ENCODE data around the gene CALCOCO1. TPM values are rescaled to one million over a fixed set of nuclear protein-coding genes. Genes with fewer than 3 reads are reported as not detected.

The CALCOCO1 gene
- total RNA-seq, 1 donor from 2014 or later, result 144 TPM

GRCh38 chr12:53706080-53706479 lies 21.2 kb downstream of the CALCOCO1 start:
- H3K27ac Mint-ChIP-seq (ENCODE audit: unreplicated experiment), result no peak overlapping the region
- H3K9me3 Mint-ChIP-seq (ENCODE audit: unreplicated experiment), result no peaks in the 10 kb centered on the region
- H3K4me1 Mint-ChIP-seq (ENCODE audit: unreplicated experiment), result peaks cover 7% of the 10 kb centered on the region
- H3K27me3 Mint-ChIP-seq (ENCODE audit: unreplicated experiment), result peaks cover 3% of the 10 kb centered on the region
- no peak for DNase-seq (ENCODE audit: low spot score)
- no peak for TF ChIP-seq CTCF (IDR thresholded peaks at IDR 0.05; ENCODE audit: unreplicated experiment)
- H3K36me3 Mint-ChIP-seq (ENCODE audit: low read depth, unreplicated experiment), result peaks cover 7% of the 10 kb centered on the region
- no peak overlapping the region for H3K4me3 Mint-ChIP-seq (ENCODE audit: unreplicated experiment)

- Mint-ChIP-seq H3K9me3 (ENCODE audit: unreplicated experiment) (no peaks in the 10 kb centered on the region), H3K4me3 (ENCODE audit: unreplicated experiment) (no peak overlapping the region), H3K36me3 (ENCODE audit: low read depth, unreplicated experiment) (no peaks in the 10 kb centered on the region), H3K27ac (ENCODE audit: unreplicated experiment) (no peak overlapping the region), H3K27me3 (ENCODE audit: unreplicated experiment) (peaks cover 3% of the 10 kb centered on the region), H3K4me1 (ENCODE audit: unreplicated experiment) (peaks cover 7% of the 10 kb centered on the region)
- DNase-seq (ENCODE audit: low spot score), result no peak
- TF ChIP-seq CTCF (IDR thresholded peaks at IDR 0.05; ENCODE audit: unreplicated experiment), result no peak
Measured at GRCh38 chr12:53703756-53704155, 23.5 kb downstream of the CALCOCO1 start.

GRCh38 chr12:53701518-53702264 lies 25.6 kb downstream of the CALCOCO1 start:
- peak; percentile 77 for TF ChIP-seq CTCF (IDR thresholded peaks at IDR 0.05; ENCODE audit: unreplicated experiment)
- Mint-ChIP-seq H3K27ac (ENCODE audit: unreplicated experiment) (peak overlapping the region; percentile 94), H3K4me1 (ENCODE audit: unreplicated experiment) (peaks cover 12% of the 10 kb centered on the region), H3K36me3 (ENCODE audit: low read depth, unreplicated experiment) (peaks cover 3% of the 10 kb centered on the region), H3K27me3 (ENCODE audit: unreplicated experiment) (peaks cover 9% of the 10 kb centered on the region), H3K4me3 (ENCODE audit: unreplicated experiment) (peak overlapping the region; percentile 57), H3K9me3 (ENCODE audit: unreplicated experiment) (no peaks in the 10 kb centered on the region)
- DNase-seq (ENCODE audit: low spot score), result peak; percentile 87

- Mint-ChIP-seq H3K27ac (ENCODE audit: unreplicated experiment) (no peak overlapping the region), H3K4me1 (ENCODE audit: unreplicated experiment) (peaks cover 16% of the 10 kb centered on the region), H3K4me3 (ENCODE audit: unreplicated experiment) (no peak overlapping the region), H3K27me3 (ENCODE audit: unreplicated experiment) (peaks cover 13% of the 10 kb centered on the region), H3K9me3 (ENCODE audit: unreplicated experiment) (no peaks in the 10 kb centered on the region), H3K36me3 (ENCODE audit: low read depth, unreplicated experiment) (peaks cover 8% of the 10 kb centered on the region)
- no peak for DNase-seq (ENCODE audit: low spot score)
- no peak for TF ChIP-seq CTCF (IDR thresholded peaks at IDR 0.05; ENCODE audit: unreplicated experiment)
Measured at GRCh38 chr12:53700567-53700966, 26.7 kb downstream of the CALCOCO1 start.

GRCh38 chr12:53699678-53700025 lies 27.6 kb downstream of the CALCOCO1 start:
- H3K4me1 Mint-ChIP-seq (ENCODE audit: unreplicated experiment), result peaks cover 21% of the 10 kb centered on the region
- no peak for DNase-seq (ENCODE audit: low spot score)
- no peak overlapping the region for H3K27ac Mint-ChIP-seq (ENCODE audit: unreplicated experiment)
- peaks cover 8% of the 10 kb centered on the region for H3K36me3 Mint-ChIP-seq (ENCODE audit: low read depth, unreplicated experiment)
- H3K9me3 Mint-ChIP-seq (ENCODE audit: unreplicated experiment), result no peaks in the 10 kb centered on the region
- peaks cover 17% of the 10 kb centered on the region for H3K27me3 Mint-ChIP-seq (ENCODE audit: unreplicated experiment)
- H3K4me3 Mint-ChIP-seq (ENCODE audit: unreplicated experiment), result no peak overlapping the region
- no peak for TF ChIP-seq CTCF (IDR thresholded peaks at IDR 0.05; ENCODE audit: unreplicated experiment)

Data from endothelial cell (in vitro differentiated cells).